Chondrocyte (in vitro differentiated cells): ENCODE measurements around the gene MTG2. TPM values are rescaled to one million over a fixed set of nuclear protein-coding genes. Genes with fewer than 3 reads are reported as not detected.

Experiments used
- DNase-seq: peaks from one replicate; pipeline ENCODE4 v3.0.0; 2021; ENCODE audit warnings: mixed read lengths, low spot score
- H3K27ac Mint-ChIP-seq: one replicate; pipeline ENCODE4 v1.8.0; 2021; ENCODE audit warnings: mild to moderate bottlenecking, moderate library complexity, mixed read lengths; ENCODE audit not compliant: unreplicated experiment
- H3K27me3 Mint-ChIP-seq: 2 replicates; pipeline ENCODE4 v1.8.0; 2021; ENCODE audit warnings: low read depth, mixed read lengths
- H3K36me3 Mint-ChIP-seq: 2 replicates; pipeline ENCODE4 v1.8.0; 2021; ENCODE audit warnings: low read depth, mixed read lengths
- H3K4me1 Mint-ChIP-seq: 2 replicates; pipeline ENCODE4 v1.8.0; 2021; ENCODE audit warnings: low read depth, mild to moderate bottlenecking, mixed read lengths
- H3K4me3 Mint-ChIP-seq: one replicate; pipeline ENCODE4 v1.8.0; 2021; ENCODE audit warnings: mild to moderate bottlenecking, moderate library complexity, mixed read lengths; ENCODE audit not compliant: unreplicated experiment
- H3K9me3 Mint-ChIP-seq: 2 replicates; pipeline ENCODE4 v1.8.0; 2021; ENCODE audit warnings: low read depth, mixed read lengths
- CTCF ChIP-seq: fragments of 200-600 bp; sonication (generic); IDR thresholded peaks from 2 replicates; pipeline ENCODE4 v1.5.0; 2021; ENCODE audit warnings: antibody characterized with exemption, mild to moderate bottlenecking, moderate library complexity
- total RNA-seq: library from RNA; stranded (reverse); gene quantifications from 3 replicates; pipeline ENCODE4 v1.2.1, GENCODE V29; 2021

The MTG2 gene
- total RNA-seq, 1 donor from 2014 or later, result 22.3 TPM

GRCh38 chr20:62224113-62224855 is 41.5 kb downstream of the MTG2 start:
- Mint-ChIP-seq H3K27ac (no peak overlapping the region), H3K4me3 (no peak overlapping the region), H3K36me3 (no peaks in the 10 kb centered on the region), H3K27me3 (peaks cover 46% of the 10 kb centered on the region), H3K4me1 (peaks cover 3% of the 10 kb centered on the region), H3K9me3 (no peaks in the 10 kb centered on the region)
- no peak for TF ChIP-seq CTCF
- DNase-seq, result no peak

GRCh38 chr20:62225026-62225425 is 42.2 kb downstream of the MTG2 start:
- no peaks in the 10 kb centered on the region for H3K9me3 Mint-ChIP-seq
- no peak for TF ChIP-seq CTCF
- DNase-seq, result no peak
- H3K36me3 Mint-ChIP-seq, result no peaks in the 10 kb centered on the region
- H3K4me1 Mint-ChIP-seq, result peaks cover 3% of the 10 kb centered on the region
- peaks cover 46% of the 10 kb centered on the region for H3K27me3 Mint-ChIP-seq
- no peak overlapping the region for H3K27ac Mint-ChIP-seq
- no peak overlapping the region for H3K4me3 Mint-ChIP-seq

- Mint-ChIP-seq H3K36me3 (no peaks in the 10 kb centered on the region), H3K9me3 (no peaks in the 10 kb centered on the region), H3K27me3 (peaks cover 42% of the 10 kb centered on the region), H3K27ac (no peak overlapping the region), H3K4me3 (no peak overlapping the region), H3K4me1 (peaks cover 1% of the 10 kb centered on the region)
- DNase-seq, result no peak
- no peak for TF ChIP-seq CTCF
These were observed 43.2 kb downstream of the MTG2 start for GRCh38 chr20:62225820-62226635.

GRCh38 chr20:62226707-62227590 is 44.1 kb downstream of the MTG2 start:
- Mint-ChIP-seq H3K36me3 (no peaks in the 10 kb centered on the region), H3K4me1 (no peaks in the 10 kb centered on the region), H3K9me3 (no peaks in the 10 kb centered on the region), H3K4me3 (no peak overlapping the region), H3K27ac (no peak overlapping the region), H3K27me3 (peaks cover 34% of the 10 kb centered on the region)
- TF ChIP-seq CTCF, result no peak
- no peak for DNase-seq

GRCh38 chr20:62227591-62227976 is 44.8 kb downstream of the MTG2 start:
- Mint-ChIP-seq H3K4me1 (no peaks in the 10 kb centered on the region), H3K27me3 (peaks cover 34% of the 10 kb centered on the region), H3K27ac (no peak overlapping the region), H3K4me3 (no peak overlapping the region), H3K9me3 (no peaks in the 10 kb centered on the region), H3K36me3 (no peaks in the 10 kb centered on the region)
- DNase-seq, result no peak
- no peak for TF ChIP-seq CTCF
